ENCODE results near the gene BAG1.

The BAG1 gene

GRCh38 chr9:33264473-33265177, at the start of gene BAG1, which contains the start of gene CHMP5:
Gene BAG1 (minus strand): TSS chr9:33264708.
Gene CHMP5 (plus strand): TSS chr9:33265049. CDS start chr9:33265079, 30 bp downstream.
- Histone ChIP-seq H3K4me1 (peaks cover 24 to 66% (median 32%) of the 10 kb centered on the region in 10 experiments), H3K4me3 (peak within 1 kb of the TSS; percentile 86 to 98 (median 96)), H3K27ac (peak within 1 kb of the TSS; percentile 74 to 96 (median 91)), H4K20me1 (peaks cover 4 to 41% (median 28%) of the 10 kb centered on the region in 11 experiments; a peak in 16 of 22 replicates), H3K4me2 (peak within 1 kb of the TSS; percentile 92 to 99 (median 95)), H3K9me3 (replicated peaks in 1 of 11) (no peaks in the 10 kb centered on the region), H3K27me3 (no peaks in the 10 kb centered on the region), H3K9ac (peak within 1 kb of the TSS; percentile 85 to 96 (median 93)), H3K36me3 (peaks cover 50 to 70% (median 65%) of the 10 kb centered on the region in 11 experiments)
- TF ChIP-seq Cebpa-rat (IDR thresholded peaks at IDR 0.05): no peak

- Histone ChIP-seq H3K9ac (no peak overlapping the region), H3K9me3 (replicated peaks in 1 of 11) (no peaks in the 10 kb centered on the region), H3K27ac (no peak overlapping the region), H3K4me3 (no peak overlapping the region), H4K20me1 (peaks cover 10 to 66% (median 34%) of the 10 kb centered on the region in 11 experiments; a peak in 17 of 22 replicates), H3K4me2 (no peak overlapping the region), H3K27me3 (no peaks in the 10 kb centered on the region), H3K4me1 (no peaks in the 10 kb centered on the region), H3K36me3 (peaks cover 100% of the 10 kb centered on the region in 11 experiments)
- TF ChIP-seq Cebpa-rat (IDR thresholded peaks at IDR 0.05): no peak
These were observed 47.4 kb upstream of the BAG1 start for GRCh38 chr9:33311953-33312352.

- no peaks in the 10 kb centered on the region for H3K4me1 ChIP-seq
- H3K4me3 ChIP-seq: no peak overlapping the region
- no peak overlapping the region for H3K4me2 ChIP-seq
- no peaks in the 10 kb centered on the region for H3K9me3 ChIP-seq (replicated peaks in 1 of 11)
- no peaks in the 10 kb centered on the region for H3K27me3 ChIP-seq
- peaks cover 100% of the 10 kb centered on the region in 11 experiments for H3K36me3 ChIP-seq
- H4K20me1 ChIP-seq: peaks cover 10 to 58% (median 43%) of the 10 kb centered on the region in 11 experiments; a peak in 18 of 22 replicates
- 0 out of 22 replicates have a peak overlapping the region, but pooled peaks of 1 of the 11 experiments have one; percentile 12 for H3K9ac ChIP-seq
- H3K27ac ChIP-seq: no peak overlapping the region
- TF ChIP-seq Cebpa-rat (IDR thresholded peaks at IDR 0.05): no peak
These were observed 46.2 kb upstream of the BAG1 start for GRCh38 chr9:33310748-33311147.

- no peak overlapping the region for H3K4me2 ChIP-seq
- H3K27me3 ChIP-seq: no peaks in the 10 kb centered on the region
- peaks cover 0 to under 1% (median 0%) of the 10 kb centered on the region in 10 experiments; a peak in 2 of 20 replicates for H3K4me1 ChIP-seq
- H3K9me3 ChIP-seq (replicated peaks in 1 of 11): no peaks in the 10 kb centered on the region
- peaks cover 10 to 59% (median 42%) of the 10 kb centered on the region in 11 experiments; a peak in 18 of 22 replicates for H4K20me1 ChIP-seq
- H3K9ac ChIP-seq: no peak overlapping the region
- H3K4me3 ChIP-seq: no peak overlapping the region
- H3K36me3 ChIP-seq: peaks cover 100% of the 10 kb centered on the region in 11 experiments
- no peak for TF ChIP-seq Cebpa-rat (IDR thresholded peaks at IDR 0.05)
- H3K27ac ChIP-seq: no peak overlapping the region
These were observed 45.4 kb upstream of the BAG1 start for GRCh38 chr9:33309903-33310302.

- Histone ChIP-seq H3K36me3 (peaks cover 100% of the 10 kb centered on the region in 11 experiments), H4K20me1 (peaks cover 10 to 84% (median 49%) of the 10 kb centered on the region in 11 experiments; a peak in 18 of 22 replicates), H3K27ac (no peak overlapping the region), H3K4me3 (no peak overlapping the region), H3K9me3 (replicated peaks in 1 of 11) (no peaks in the 10 kb centered on the region), H3K4me2 (no peak overlapping the region), H3K27me3 (no peaks in the 10 kb centered on the region), H3K4me1 (peaks cover 0 to 28% (median 11%) of the 10 kb centered on the region in 10 experiments; a peak in 12 of 20 replicates), H3K9ac (no peak overlapping the region)
- no peak for TF ChIP-seq Cebpa-rat (IDR thresholded peaks at IDR 0.05)
These were observed 42.6 kb upstream of the BAG1 start for GRCh38 chr9:33307067-33307466.

GRCh38 chr9:33306037-33306436, 41.5 kb upstream of the BAG1 start:
- Histone ChIP-seq H3K27ac (peak overlapping the region in 2 of 11 experiments; percentile 56 to 69; a peak in 2 of 22 replicates), H3K27me3 (no peaks in the 10 kb centered on the region), H3K9ac (no peak overlapping the region), H3K36me3 (peaks cover 100% of the 10 kb centered on the region in 11 experiments), H4K20me1 (peaks cover 11 to 92% (median 39%) of the 10 kb centered on the region in 11 experiments; a peak in 18 of 22 replicates), H3K4me3 (no peak overlapping the region), H3K4me2 (no peak overlapping the region), H3K4me1 (peaks cover 0 to 28% (median 11%) of the 10 kb centered on the region in 10 experiments; a peak in 12 of 20 replicates), H3K9me3 (replicated peaks in 1 of 11) (no peaks in the 10 kb centered on the region)
- no peak for TF ChIP-seq Cebpa-rat (IDR thresholded peaks at IDR 0.05)

- Histone ChIP-seq H3K9me3 (replicated peaks in 1 of 11) (no peaks in the 10 kb centered on the region), H3K27me3 (no peaks in the 10 kb centered on the region), H3K27ac (peak overlapping the region in 6 of 11 experiments; percentile 5 to 69 (median 46); a peak in 8 of 22 replicates), H4K20me1 (peaks cover 12 to 93% (median 51%) of the 10 kb centered on the region in 11 experiments; a peak in 18 of 22 replicates), H3K4me2 (peak overlapping the region in 5 of 11 experiments; percentile 47 to 61 (median 48); a peak in 10 of 22 replicates), H3K9ac (peak overlapping the region in 1 of 11 experiments; percentile 39; a peak in 5 of 22 replicates), H3K36me3 (peaks cover 99 to 100% (median 100%) of the 10 kb centered on the region in 11 experiments), H3K4me1 (peaks cover 3 to 45% (median 17%) of the 10 kb centered on the region in 10 experiments; a peak in 19 of 20 replicates), H3K4me3 (no peak overlapping the region)
- no peak for TF ChIP-seq Cebpa-rat (IDR thresholded peaks at IDR 0.05)
These were observed 39.9 kb upstream of the BAG1 start for GRCh38 chr9:33304362-33304761.

- peaks cover 41 to 83% (median 55%) of the 10 kb centered on the region in 10 experiments for H3K4me1 ChIP-seq
- no peak overlapping the region for H3K4me3 ChIP-seq
- H3K4me2 ChIP-seq: peak overlapping the region in 2 of 11 experiments; percentile 16 to 41; a peak in 2 of 22 replicates
- H3K9me3 ChIP-seq (replicated peaks in 1 of 11): no peaks in the 10 kb centered on the region
- TF ChIP-seq Cebpa-rat (IDR thresholded peaks at IDR 0.05): no peak
- peak overlapping the region in 3 of 11 experiments; percentile 5 to 36 (median 11); a peak in 4 of 22 replicates for H3K27ac ChIP-seq
- H3K36me3 ChIP-seq: peaks cover 88 to 98% (median 96%) of the 10 kb centered on the region in 11 experiments
- no peaks in the 10 kb centered on the region for H3K27me3 ChIP-seq
- no peak overlapping the region; a peak in 1 of 22 replicates for H3K9ac ChIP-seq
- peaks cover 13 to 72% (median 47%) of the 10 kb centered on the region in 11 experiments; a peak in 18 of 22 replicates for H4K20me1 ChIP-seq
These were observed 36.0 kb upstream of the BAG1 start for GRCh38 chr9:33300546-33300945.

GRCh38 chr9:33297432-33297831, 32.9 kb upstream of the BAG1 start:
- H3K36me3 ChIP-seq: peaks cover 74 to 90% (median 86%) of the 10 kb centered on the region in 11 experiments
- peak overlapping the region; percentile 74 to 100 (median 98) for H3K27ac ChIP-seq
- H4K20me1 ChIP-seq: peaks cover 13 to 41% (median 33%) of the 10 kb centered on the region in 11 experiments; a peak in 18 of 22 replicates
- H3K4me3 ChIP-seq: peak overlapping the region in 7 of 10 experiments; percentile 27 to 83 (median 59); a peak in 11 of 20 replicates
- peaks cover 72 to 90% (median 75%) of the 10 kb centered on the region in 10 experiments for H3K4me1 ChIP-seq
- peak overlapping the region; percentile 80 to 97 (median 94) for H3K4me2 ChIP-seq
- H3K27me3 ChIP-seq: no peaks in the 10 kb centered on the region
- H3K9me3 ChIP-seq (replicated peaks in 1 of 11): no peaks in the 10 kb centered on the region
- TF ChIP-seq Cebpa-rat (IDR thresholded peaks at IDR 0.05): no peak
- H3K9ac ChIP-seq: peak overlapping the region; percentile 62 to 97 (median 75); a peak in 20 of 22 replicates

All from BLaER1 treated with 17β-estradiol and CSF1 and Interleukin-3, amounts not matched to agents 10 nM and 100 nM (cell line).